HEK293 (cell line): ENCODE measurements around the gene EXOC7.

Source experiments
- CTCF ChIA-PET: fragments of 350-600 bp; formaldehyde crosslinking; extraction: SDS; loops from one replicate; lab custom pipeline; 2021; ENCODE audit warnings: antibody characterized with exemption; lab: Yijun Ruan, JAX
- POLR2A ChIA-PET: fragments of 300-600 bp; formaldehyde crosslinking; extraction: SDS; loops from one replicate; lab custom pipeline; 2020; ENCODE audit warnings: antibody characterized with exemption, inconsistent platforms; lab: Yijun Ruan, JAX
- H3K27ac ChIP-seq: fragments of 200-500 bp; sonication (Bioruptor generic); 2 replicates; pipeline ENCODE4 v1.5.1; 2014; ENCODE audit warnings: low read depth, low read length, control low read depth, inconsistent platforms; ENCODE audit errors: extremely low read depth
- H3K36me3 ChIP-seq, 2 experiments: fragments of 200-500 bp in 1 of 2; sonication (Bioruptor generic) in 1 of 2; 1 replicate in 1 of 2; 2 replicates in 1 of 2; pipeline ENCODE4 v1.5.1; 2014 to 2017; ENCODE audit warnings: inconsistent platforms in 2 of 2, low read length in 2 of 2; ENCODE audit not compliant: control insufficient read depth in 2 of 2, insufficient read depth in 1 of 2
- H3K4me1 ChIP-seq: fragments of 200-500 bp; sonication (Bioruptor generic); 2 replicates; pipeline ENCODE4 v1.5.1; 2014; ENCODE audit warnings: mild to moderate bottlenecking, low read length, inconsistent platforms; ENCODE audit not compliant: control insufficient read depth, insufficient read depth
- H3K4me3 ChIP-seq: 2 replicates; pipeline ENCODE4 v1.5.1; 2011; ENCODE audit warnings: low read depth, mild to moderate bottlenecking, control low read depth, low read length, moderate library complexity
- H3K9me3 ChIP-seq: fragments of 200-500 bp; sonication (Bioruptor generic); 2 replicates; pipeline ENCODE4 v1.5.1; 2014; ENCODE audit warnings: low read depth, low read length, inconsistent platforms; ENCODE audit not compliant: control insufficient read depth, insufficient read depth
- GLI4 ChIP-seq: fragments of 450-650 bp; formaldehyde crosslinking; IDR thresholded peaks from 2 replicates; pipeline ENCODE4 v1.5.1; 2016; ENCODE audit warnings: missing biosample characterization, missing genetic modification characterization
- GLIS2 ChIP-seq: fragments of 450-650 bp; formaldehyde crosslinking; IDR thresholded peaks from 2 replicates; pipeline ENCODE4 v1.5.1; 2016; ENCODE audit warnings: missing biosample characterization, missing genetic modification characterization
- KLF17 ChIP-seq: fragments of 450-650 bp; formaldehyde crosslinking; IDR thresholded peaks from 2 replicates; pipeline ENCODE4 v1.5.1; 2016; ENCODE audit warnings: missing biosample characterization, missing genetic modification characterization
- MEIS1 ChIP-seq: sonication (generic); formaldehyde crosslinking; IDR thresholded peaks from 2 replicates; pipeline ENCODE4 v1.8.1; 2022; ENCODE audit warnings: missing genetic modification reagents, mild to moderate bottlenecking, borderline replicate concordance
- SCRT1 ChIP-seq: fragments of 450-650 bp; formaldehyde crosslinking; IDR thresholded peaks from 2 replicates; pipeline ENCODE4 v1.5.1; 2016; ENCODE audit warnings: missing biosample characterization, missing genetic modification characterization, borderline replicate concordance
- SETDB1 ChIP-seq: IDR thresholded peaks from one replicate; pipeline ENCODE4 v1.6.1; 2017; ENCODE audit warnings: mild to moderate bottlenecking, low read length, moderate library complexity, mixed read lengths; ENCODE audit not compliant: insufficient read length
- ZFP3 ChIP-seq: fragments of 450-650 bp; formaldehyde crosslinking; IDR thresholded peaks from 2 replicates; pipeline ENCODE4 v1.5.1; 2016; ENCODE audit warnings: low read depth, missing biosample characterization, missing genetic modification characterization
- ZFP69B ChIP-seq: fragments of 450-650 bp; formaldehyde crosslinking; IDR thresholded peaks from 2 replicates; pipeline ENCODE4 v1.5.1; 2016; ENCODE audit warnings: missing biosample characterization, missing genetic modification characterization
- ZNF174 ChIP-seq: fragments of 450-650 bp; formaldehyde crosslinking; IDR thresholded peaks from 2 replicates; pipeline ENCODE4 v1.5.0; 2017; ENCODE audit warnings: missing biosample characterization, mild to moderate bottlenecking, missing genetic modification characterization
- ZNF23 ChIP-seq: fragments of 450-650 bp; formaldehyde crosslinking; IDR thresholded peaks from 2 replicates; pipeline ENCODE4 v1.5.1; 2016; ENCODE audit warnings: missing biosample characterization, missing genetic modification characterization, borderline replicate concordance
- ZNF26 ChIP-seq: fragments of 450-650 bp; formaldehyde crosslinking; IDR thresholded peaks from 2 replicates; pipeline ENCODE4 v1.5.1; 2016; ENCODE audit warnings: missing biosample characterization, missing genetic modification characterization
- ZNF366 ChIP-seq: fragments of 450-650 bp; formaldehyde crosslinking; conservative IDR thresholded peaks from 2 replicates; pipeline ENCODE4 v1.5.1; 2016; ENCODE audit warnings: missing biosample characterization, missing genetic modification characterization
- ZNF426 ChIP-seq: fragments of 450-650 bp; formaldehyde crosslinking; IDR thresholded peaks from 2 replicates; pipeline ENCODE4 v1.5.1; 2017; ENCODE audit warnings: missing biosample characterization, missing genetic modification characterization, mild to moderate bottlenecking, inconsistent platforms, moderate library complexity
- ZNF514 ChIP-seq: fragments of 450-650 bp; formaldehyde crosslinking; IDR thresholded peaks from 2 replicates; pipeline ENCODE4 v1.5.1; 2016; ENCODE audit warnings: missing biosample characterization, missing genetic modification characterization
- ZNF600 ChIP-seq: fragments of 450-650 bp; formaldehyde crosslinking; IDR thresholded peaks from 2 replicates; pipeline ENCODE4 v1.5.1; 2016; ENCODE audit warnings: missing biosample characterization, missing genetic modification characterization
- ZNF629 ChIP-seq: fragments of 450-650 bp; formaldehyde crosslinking; IDR thresholded peaks from 2 replicates; pipeline ENCODE4 v1.5.1; 2017; ENCODE audit warnings: missing biosample characterization, missing genetic modification characterization
- ZNF692 ChIP-seq: fragments of 450-650 bp; formaldehyde crosslinking; IDR thresholded peaks from 2 replicates; pipeline ENCODE4 v1.5.1; 2016; ENCODE audit warnings: missing biosample characterization, missing genetic modification characterization
- ZNF747 ChIP-seq: fragments of 450-650 bp; formaldehyde crosslinking; IDR thresholded peaks from 2 replicates; pipeline ENCODE4 v1.5.1; 2016; ENCODE audit warnings: missing biosample characterization, missing genetic modification characterization
- ZNF777 ChIP-seq: fragments of 450-650 bp; formaldehyde crosslinking; IDR thresholded peaks from 2 replicates; pipeline ENCODE4 v1.5.1; 2017; ENCODE audit warnings: missing biosample characterization, missing genetic modification characterization, borderline replicate concordance
- ZNF837 ChIP-seq: fragments of 450-650 bp; formaldehyde crosslinking; IDR thresholded peaks from 2 replicates; pipeline ENCODE4 v1.5.1; 2016; ENCODE audit warnings: missing biosample characterization, missing genetic modification characterization
- TF ChIP-seq, protein P1 (sequence below): fragments of 450-650 bp; formaldehyde crosslinking; conservative IDR thresholded peaks from 2 replicates; pipeline ENCODE4 v1.5.1; 2016; ENCODE audit warnings: low read depth, missing biosample characterization, missing genetic modification characterization

The EXOC7 gene

DNA sequence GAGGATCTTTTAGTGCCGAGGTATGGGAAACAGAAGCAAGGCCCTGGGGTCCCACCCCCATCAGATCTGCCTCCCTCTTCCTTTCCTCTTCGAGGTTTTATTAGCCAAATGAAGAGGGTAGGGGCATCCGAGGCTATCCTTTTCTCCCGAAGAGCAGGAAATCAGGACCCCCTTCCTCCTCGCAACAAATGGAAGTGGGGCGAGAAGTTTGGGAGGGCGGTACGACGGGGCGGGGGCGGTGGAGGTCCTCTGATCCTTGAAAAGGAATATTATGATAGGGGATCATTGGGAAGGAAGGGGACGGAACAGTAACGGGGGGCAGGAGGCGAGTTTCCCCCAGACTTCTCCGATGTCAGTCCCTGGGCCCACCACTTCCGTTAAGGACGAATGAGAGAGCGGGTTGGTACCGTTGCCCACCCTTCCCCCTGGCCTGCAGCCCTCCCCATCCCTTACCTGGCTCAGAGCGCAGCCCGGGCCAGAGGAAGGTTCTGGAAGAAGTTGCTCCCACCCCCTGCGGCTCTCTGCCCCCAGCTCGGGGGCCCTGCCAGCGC lies 37.1 kb upstream of the EXOC7 start:
- Histone ChIP-seq H3K36me3 (peaks cover 0 to 10% of the 10 kb centered on the region in 2 experiments; a peak in 1 of 3 replicates), H3K4me3 (peak overlapping the region; percentile 13; the same call in 1 of the 2 replicates), H3K27ac (no peak overlapping the region), H3K9me3 (no peaks in the 10 kb centered on the region), H3K4me1 (peaks cover 9% of the 10 kb centered on the region)
- ChIA-PET CTCF (interaction anchor here (0.6 to 4.3 kb wide), 2 partner anchors 10 to 15 kb away, joined by 4 to 38 read pairs; no protein-coding TSS in a partner anchor), POLR2A (interaction anchor here (0.7 to 0.9 kb wide), 2 partner anchors 8 to 134 kb away, joined by 3 to 4 read pairs; no protein-coding TSS in a partner anchor)
- TF ChIP-seq SCRT1 (tag by site-specific recombination) (no peak), ZNF600 (tag by site-specific recombination) (no peak), ZNF692 (tag by site-specific recombination) (peak; percentile 38; the same call in 1 of the 2 replicates), ZFP3 (tag by site-specific recombination) (no peak), ZNF366 (no peak), GLIS2 (tag by site-specific recombination) (peak; percentile 50), ZFP69B (tag by site-specific recombination) (peak; percentile 74; the same call in 1 of the 2 replicates), ZNF514 (tag by site-specific recombination) (no peak), ZNF777 (tag by site-specific recombination) (0 out of 2 replicates have a peak, but pooled peaks have one; percentile 47)

DNA sequence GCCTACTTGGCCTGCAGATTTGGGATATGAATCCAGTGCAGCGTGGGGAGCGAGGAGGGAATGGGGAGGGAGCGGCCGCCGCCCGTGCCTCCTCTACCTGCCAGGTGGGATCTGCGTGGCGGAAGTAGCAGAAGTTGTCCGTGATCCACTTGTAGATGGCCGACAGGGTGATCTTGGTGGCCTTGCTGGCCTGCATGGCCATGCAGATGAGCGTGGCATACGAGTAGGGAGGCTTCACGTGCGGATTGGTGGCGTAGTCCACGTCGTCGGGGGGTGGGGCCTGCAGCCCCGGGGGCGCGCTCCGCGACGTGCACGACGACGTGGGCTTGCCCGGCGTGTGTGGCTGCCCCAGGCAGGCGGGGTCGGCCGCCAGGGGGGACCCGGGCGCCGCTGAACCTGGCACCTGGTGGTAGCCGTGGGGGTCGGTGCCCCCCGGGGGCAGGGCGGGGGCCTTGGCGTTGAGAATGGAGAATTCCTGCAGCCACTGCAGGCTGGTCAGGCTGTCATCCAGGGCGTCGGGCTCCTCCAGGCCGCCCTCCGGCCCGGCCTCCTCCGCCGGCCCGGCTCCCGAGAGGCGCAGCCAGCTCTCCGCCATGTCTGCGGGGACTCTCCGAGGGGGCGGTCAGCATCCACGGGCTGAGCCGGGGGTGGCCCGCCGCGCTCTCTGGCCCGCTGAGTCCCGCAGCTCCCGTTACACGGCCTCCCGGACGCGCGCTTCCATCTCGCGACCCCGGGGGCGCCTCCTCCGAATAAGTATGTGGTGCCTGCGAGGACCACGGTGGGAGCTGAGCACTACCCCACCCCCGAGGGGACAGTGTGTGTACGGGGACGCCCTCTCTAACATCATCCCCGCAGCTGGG lies 36.4 kb upstream of the EXOC7 start:
- peaks cover 9% of the 10 kb centered on the region for H3K4me1 ChIP-seq
- CTCF ChIA-PET: interaction anchor here (4.3 kb wide), 1 partner anchor 14 kb away, joined by 38 read pairs; no protein-coding TSS in a partner anchor
- peaks cover 0 to 6% of the 10 kb centered on the region in 2 experiments; a peak in 1 of 3 replicates for H3K36me3 ChIP-seq
- POLR2A ChIA-PET: no interaction called here
- H3K27ac ChIP-seq: no peak overlapping the region
- no peak overlapping the region for H3K4me3 ChIP-seq
- TF ChIP-seq ZNF837 (tag by site-specific recombination) (no peak), ZNF26 (tag by site-specific recombination) (no peak), ZNF747 (tag by site-specific recombination) (no peak), ZNF426 (tag by site-specific recombination) (no peak)
- TF ChIP-seq, all 188 proteins: peak for 0
- H3K9me3 ChIP-seq: no peaks in the 10 kb centered on the region

DNA sequence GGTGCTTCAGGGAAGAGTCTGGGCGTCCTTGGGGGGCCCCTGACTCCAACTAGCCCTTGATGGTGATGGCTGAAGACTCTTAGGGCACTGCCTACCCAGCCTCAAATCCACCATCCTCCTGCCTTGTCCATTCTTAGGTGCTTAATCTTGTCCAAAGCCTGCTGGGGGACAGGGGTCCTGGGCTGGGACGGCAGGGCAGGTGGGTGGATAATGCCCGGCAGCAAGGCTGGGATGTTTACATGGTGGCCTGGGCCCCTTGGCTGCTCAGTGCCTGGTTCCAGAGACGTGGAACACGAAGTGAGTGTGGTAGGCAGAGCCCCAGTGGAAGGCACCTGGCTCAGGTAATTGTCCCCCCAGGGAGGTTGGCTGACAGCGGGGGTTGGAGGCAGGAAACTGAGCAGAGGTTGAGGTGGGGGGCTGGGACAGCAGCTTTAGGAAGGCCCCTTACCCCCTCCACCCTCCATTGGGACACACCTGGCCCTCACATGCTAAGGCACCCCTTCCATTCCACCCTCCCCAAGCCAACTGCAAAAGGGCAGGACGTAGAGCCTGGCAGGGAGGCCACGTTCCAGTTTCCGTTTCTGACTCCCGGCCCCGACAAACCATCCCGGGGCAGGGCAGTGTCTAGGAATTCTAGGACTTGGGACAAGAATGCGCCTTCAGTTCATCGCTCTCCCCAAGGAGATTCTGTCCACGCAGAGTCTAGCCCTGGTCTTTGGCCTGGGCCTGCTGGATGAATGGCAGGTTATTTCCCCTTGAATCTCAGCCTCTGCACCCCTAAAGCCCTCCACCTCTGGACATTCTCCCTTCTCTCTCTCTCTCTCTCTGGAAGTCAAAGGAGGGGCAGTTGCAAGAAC lies 35.5 kb upstream of the EXOC7 start:
- H3K27ac ChIP-seq: no peak overlapping the region
- ChIA-PET CTCF (no interaction called here), POLR2A (no interaction called here)
- no peak overlapping the region for H3K4me3 ChIP-seq
- H3K4me1 ChIP-seq: peaks cover 9% of the 10 kb centered on the region
- no peaks in the 10 kb centered on the region for H3K9me3 ChIP-seq
- H3K36me3 ChIP-seq: no peaks in the 10 kb centered on the region
- TF ChIP-seq ZNF629 (tag by site-specific recombination) (no peak), ZNF174 (tag by site-specific recombination) (no peak), KLF17 (tag by site-specific recombination) (no peak), GLI4 (tag by site-specific recombination) (no peak), MEIS1 (no peak), SETDB1 (no peak), ZNF23 (tag by site-specific recombination) (no peak)
- TF ChIP-seq, protein P1, sequence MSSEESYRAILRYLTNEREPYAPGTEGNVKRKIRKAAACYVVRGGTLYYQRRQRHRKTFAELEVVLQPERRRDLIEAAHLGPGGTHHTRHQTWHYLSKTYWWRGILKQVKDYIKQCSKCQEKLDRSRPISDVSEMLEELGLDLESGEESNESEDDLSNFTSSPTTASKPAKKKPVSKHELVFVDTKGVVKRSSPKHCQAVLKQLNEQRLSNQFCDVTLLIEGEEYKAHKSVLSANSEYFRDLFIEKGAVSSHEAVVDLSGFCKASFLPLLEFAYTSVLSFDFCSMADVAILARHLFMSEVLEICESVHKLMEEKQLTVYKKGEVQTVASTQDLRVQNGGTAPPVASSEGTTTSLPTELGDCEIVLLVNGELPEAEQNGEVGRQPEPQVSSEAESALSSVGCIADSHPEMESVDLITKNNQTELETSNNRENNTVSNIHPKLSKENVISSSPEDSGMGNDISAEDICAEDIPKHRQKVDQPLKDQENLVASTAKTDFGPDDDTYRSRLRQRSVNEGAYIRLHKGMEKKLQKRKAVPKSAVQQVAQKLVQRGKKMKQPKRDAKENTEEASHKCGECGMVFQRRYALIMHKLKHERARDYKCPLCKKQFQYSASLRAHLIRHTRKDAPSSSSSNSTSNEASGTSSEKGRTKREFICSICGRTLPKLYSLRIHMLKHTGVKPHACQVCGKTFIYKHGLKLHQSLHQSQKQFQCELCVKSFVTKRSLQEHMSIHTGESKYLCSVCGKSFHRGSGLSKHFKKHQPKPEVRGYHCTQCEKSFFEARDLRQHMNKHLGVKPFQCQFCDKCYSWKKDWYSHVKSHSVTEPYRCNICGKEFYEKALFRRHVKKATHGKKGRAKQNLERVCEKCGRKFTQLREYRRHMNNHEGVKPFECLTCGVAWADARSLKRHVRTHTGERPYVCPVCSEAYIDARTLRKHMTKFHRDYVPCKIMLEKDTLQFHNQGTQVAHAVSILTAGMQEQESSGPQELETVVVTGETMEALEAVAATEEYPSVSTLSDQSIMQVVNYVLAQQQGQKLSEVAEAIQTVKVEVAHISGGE (tag by site-specific recombination): no peak
